GM18508 (cell line): ENCODE data around the gene APMAP.

Source experiments
- ATAC-seq: cut with Tn5 transposase; IDR thresholded peaks from one replicate; pipeline ENCODE4 v1.9.1; 2021; ENCODE audit warnings: moderate number of reproducible peaks; ENCODE audit not compliant: insufficient read depth, unreplicated experiment

Gene APMAP

DNA sequence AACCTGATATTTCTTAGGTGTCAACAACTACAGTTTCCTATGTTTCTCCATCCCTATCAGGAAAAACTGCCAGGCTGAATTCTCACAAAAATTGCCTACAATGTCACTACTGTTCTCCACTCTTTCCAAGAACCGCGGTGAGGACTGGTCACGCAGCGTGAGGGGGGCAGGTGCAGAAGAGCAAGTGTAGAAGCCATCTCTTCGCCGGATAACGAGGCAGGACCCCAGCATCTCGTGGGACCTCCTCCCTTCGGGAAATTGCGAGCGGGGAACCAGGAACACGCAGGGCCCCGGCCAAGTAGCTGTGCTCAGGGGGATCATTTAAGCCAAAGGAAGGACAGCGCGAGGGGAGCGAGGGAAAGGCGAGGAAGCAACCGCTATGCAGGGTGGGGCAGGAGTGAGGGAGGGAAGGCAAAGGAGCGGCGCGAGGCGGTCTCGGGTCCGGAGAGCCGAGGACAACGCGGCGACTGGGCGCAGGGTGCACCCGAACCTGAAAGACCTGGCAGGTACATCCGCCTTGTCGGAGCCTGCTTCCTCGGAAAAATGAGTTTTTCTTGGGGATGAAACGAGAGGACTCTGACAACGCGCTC lies 559 bp downstream of the APMAP start:
- ATAC-seq, result no peak

DNA sequence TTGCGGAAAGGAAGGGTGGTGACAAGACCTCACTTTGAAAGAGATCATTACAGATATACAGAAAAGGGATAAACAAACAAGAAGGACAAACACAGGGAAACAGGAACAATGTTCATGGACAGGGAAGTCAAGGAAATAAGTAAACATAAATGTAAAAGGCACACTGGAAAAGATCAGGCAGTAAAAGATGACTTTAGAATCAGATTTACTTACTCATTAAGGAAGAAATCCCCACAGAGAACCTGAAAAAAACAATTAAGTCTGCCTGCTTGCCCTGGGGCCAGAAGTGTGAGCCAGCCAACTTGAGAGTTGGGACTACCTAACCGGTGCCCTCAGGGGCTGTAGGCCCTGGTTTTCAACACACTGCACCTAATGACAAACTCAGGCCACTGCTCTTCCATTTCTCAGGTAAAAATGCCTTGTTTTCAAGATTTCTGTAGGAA lies 1.7 kb downstream of the APMAP start:
- ATAC-seq, result no peak

DNA sequence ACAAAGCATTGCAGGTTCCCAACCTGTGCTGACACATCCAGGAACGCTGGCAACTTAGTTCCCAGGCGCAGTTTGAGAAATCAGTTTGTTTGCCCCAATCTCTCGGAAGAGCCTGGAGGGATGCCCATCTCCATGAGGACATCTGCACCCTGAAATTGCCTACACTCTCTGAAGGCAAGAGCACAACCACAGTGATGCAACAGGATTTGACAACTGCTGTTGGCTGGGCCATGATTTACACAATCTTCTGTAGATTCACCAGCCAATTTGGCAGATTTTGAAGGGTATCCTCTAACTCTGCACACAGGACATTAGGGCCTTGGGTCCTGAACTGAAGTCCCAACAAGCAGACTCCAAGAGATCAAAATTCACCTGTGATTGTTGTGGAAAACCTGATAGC lies 3.4 kb downstream of the APMAP start:
- ATAC-seq, result no peak

DNA sequence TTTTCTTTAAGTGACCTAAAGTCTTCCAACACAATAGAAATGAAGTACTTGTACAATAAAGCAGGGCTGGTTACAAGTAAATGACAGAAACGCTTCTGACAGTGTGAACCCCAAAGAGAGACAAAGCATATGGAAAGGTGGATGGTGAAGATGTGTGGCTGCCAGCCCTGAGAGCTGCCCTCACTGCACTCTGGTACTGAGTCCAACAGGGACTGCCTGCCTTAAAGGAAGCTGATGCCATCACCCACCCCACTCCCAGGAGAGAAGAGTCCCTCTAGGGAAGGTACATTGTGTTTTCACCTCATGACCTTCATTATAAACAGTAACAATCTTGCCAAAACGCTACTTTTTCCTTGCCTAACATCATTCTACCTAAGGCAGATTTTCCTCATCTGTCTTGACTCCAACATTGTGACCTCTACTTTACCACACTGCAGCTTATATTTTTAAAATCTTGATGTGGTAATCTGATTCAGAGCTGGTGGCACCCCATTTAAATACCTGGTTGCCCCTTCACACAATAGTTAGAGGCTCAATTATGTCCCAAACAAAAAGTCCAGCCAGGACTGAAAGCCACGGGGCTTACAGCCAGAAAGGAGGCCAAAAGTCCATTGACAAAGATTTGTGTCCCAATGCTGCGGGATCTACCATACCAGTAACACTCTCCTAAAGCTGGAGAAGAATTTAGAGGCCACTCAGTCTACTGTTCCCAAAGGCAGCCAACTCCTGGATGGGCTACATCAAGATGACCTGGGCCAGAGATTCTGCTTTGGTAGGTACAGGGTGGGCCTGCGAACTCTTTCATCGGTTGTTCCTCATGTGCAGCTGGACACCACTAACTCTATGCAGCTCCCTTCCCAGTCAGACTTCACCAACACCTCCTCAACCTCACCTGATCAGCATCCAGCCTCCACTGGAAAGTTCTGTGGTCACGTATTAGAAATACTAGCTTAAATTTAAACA lies 4.4 kb downstream of the APMAP start:
- ATAC-seq, result no peak

DNA sequence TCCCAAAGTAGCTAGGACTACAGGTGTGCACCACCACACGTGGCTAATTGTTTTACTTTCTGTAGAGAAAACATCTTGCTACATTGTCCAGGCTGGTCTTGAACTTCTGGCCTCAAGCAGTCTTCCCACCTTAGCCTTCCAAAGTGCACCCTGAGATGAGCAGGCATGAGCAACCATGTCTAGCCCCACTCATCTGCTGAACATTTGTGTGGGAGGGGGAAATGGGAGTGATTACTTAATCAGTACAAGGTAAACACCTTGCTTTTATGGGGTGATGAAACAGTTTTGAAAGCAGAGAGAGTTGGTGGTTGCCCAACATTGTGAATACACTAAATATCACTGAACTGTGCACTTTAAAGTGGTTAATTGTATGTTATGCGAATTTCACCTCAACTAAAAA lies 5.3 kb downstream of the APMAP start:
- ATAC-seq, result no peak

DNA sequence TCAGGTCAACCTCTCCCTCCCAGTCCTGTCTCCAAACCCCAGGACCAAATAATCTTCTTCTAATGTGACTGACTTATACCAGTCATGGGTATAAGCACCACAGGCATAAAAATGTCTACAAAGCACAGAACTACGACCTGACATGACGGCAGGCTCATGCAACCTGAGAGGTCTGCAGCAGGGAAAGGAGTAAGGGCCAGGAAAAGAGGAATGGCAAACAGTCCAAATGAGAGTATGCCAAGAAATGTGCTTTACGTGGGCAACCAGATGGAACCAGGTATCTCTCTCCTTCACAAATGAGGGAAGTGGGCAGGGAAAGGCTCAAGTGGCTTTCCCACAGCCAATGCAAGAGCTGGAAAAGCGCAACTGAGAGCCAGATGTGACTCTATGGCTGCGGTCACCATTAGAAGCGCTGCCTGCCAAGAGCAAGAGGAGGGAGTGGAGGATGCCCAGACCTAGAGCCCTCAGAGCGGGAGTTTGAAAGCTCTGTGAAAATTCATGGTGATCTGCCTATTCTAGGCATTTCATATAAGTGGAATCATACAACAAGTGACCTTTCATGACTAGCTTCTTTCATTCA lies 6.0 kb downstream of the APMAP start:
- ATAC-seq, result no peak

DNA sequence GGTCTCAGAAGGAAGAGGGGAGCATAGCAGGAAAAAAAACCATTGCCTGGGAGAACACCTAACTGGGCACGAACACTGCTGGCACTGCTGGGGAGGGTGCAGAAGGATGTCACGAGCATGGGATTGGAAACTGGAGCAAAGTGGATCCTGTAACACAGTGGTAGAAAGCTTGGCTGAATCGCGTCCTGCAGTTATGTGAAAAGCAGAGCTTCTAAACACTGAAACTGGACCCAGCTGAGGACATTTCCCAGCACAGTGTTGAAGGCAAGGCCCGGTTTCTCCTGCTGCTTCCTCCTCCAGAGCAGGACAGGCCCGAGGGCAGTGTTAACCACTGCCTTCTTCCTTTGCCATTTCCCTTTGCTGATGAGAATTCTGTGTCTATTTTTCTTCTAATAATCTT lies 6.7 kb downstream of the APMAP start:
- ATAC-seq, result no peak

DNA sequence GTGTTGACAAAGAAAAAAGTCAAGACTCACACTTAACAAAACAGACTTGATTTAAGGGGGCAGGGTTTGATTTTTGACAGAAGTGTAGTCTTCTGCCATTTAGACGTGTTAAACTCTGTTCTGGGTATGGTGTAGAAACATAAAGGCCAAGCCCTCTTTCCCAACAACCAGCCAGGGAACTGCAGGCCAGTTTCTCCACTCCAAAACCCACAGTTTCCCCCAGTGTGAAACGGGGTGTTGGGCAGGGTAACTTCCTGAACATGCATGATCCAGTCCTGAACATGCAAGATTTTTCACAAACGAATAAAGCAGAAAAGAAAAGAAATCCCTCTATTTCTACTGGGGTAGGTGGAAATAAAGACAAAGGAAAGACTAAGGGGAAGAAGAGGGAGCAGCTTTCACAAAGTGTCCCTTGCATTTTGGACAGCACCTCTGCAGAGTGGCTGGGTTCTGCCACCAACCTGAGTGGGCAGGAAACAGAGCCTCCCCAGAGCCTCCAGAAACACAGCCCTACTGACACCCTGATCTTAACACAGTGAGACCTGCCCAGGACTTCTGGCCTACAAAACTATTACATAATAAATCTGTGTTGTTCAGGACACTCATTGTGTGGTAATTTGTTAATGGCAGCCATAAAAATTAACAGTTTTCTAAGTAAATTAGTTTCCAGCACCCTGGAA lies 7.5 kb downstream of the APMAP start:
- ATAC-seq, result no peak

DNA sequence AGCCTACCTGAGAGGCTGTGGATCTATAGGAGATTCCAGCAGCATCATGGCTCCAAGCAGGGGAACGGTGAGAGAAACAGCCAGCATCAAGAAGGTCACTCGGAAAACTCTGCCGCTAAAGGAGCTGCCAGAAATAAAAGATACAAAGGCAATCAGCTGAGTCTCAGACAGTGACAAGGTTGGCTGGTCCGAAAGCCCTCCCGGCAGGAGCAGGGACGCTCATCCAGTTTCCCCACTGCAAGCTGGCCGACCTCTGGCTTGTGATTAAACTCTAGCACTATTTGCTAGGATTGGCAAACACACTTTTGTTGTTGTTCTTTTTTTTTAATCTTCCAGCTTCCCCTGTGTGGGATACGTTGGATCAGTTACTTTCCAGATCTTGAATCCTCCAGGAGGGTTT lies 8.7 kb downstream of the APMAP start:
- ATAC-seq, result no peak

DNA sequence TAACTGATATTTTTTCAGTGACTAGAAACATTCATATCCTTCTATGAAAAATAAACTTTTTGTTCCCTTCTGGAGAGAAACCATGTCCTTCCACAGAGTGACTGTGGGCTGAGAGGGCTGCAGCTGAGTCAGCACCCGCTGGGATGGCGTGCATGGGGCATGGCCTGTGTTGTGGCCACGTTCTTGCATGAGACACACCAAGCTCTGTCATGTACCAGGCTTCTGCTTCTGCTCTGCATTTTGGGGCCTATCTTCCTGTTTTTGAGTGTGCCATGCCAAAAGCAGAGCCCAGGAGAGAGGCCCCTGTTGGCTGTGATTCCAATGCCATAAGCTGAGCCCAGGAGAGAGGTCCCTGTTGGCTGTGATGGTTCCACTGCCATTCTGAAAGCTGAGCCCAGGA lies 10.8 kb downstream of the APMAP start:
- ATAC-seq, result no peak

DNA sequence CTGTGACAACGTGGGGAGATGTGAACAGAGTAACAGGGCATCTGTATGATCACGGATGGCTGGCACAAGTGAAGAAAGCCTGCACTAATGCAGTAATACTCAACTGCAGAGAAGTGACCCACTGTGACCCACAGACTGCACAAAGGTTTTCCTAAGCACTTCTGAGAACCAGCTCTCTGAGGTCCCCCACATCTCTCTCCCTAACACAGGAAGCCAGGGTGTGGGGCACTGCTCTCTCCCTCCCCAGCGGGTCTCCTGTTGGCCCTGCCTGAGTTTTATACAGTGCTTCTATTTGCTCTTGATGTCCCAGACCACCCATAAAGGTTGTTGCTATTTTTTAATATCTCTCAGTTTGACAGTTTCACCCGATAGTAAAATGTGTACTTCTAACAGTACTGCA lies 11.3 kb downstream of the APMAP start:
- ATAC-seq, result no peak

DNA sequence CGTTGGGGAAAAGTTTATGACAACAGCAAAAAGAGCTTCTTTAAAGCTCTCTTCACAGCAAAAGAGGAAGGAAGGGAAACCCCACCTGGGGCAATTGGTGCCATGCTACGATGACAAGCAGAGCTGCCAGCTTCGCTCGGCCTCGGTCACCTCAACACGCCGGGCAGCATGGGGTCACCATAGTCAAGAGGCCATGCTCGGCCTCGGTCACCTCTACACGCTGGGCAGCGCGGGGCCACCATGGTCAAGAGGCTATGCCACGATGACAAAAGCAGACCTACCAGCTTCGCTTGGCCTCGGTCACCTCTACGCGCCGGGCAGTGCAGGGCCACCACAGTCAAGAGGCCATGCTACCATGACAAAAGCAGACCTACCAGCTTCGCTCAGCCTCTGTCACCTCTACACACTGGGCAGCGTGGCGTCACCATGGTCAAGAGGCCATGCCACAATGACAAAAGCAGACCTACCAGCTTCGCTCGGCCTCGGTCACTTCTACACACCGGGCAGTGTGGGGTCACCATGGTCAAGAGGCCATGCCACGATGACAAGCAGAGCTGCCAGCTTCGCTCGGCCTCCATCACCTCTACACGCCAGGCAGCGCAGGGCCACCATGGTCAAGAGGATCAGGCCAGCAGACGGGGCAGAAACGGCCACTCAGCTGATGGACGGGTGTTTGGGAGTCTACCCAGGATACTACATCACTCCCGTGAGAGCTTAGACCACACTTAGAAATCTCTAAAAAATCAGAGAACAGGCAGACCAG lies 12.1 kb downstream of the APMAP start:
- ATAC-seq, result no peak

DNA sequence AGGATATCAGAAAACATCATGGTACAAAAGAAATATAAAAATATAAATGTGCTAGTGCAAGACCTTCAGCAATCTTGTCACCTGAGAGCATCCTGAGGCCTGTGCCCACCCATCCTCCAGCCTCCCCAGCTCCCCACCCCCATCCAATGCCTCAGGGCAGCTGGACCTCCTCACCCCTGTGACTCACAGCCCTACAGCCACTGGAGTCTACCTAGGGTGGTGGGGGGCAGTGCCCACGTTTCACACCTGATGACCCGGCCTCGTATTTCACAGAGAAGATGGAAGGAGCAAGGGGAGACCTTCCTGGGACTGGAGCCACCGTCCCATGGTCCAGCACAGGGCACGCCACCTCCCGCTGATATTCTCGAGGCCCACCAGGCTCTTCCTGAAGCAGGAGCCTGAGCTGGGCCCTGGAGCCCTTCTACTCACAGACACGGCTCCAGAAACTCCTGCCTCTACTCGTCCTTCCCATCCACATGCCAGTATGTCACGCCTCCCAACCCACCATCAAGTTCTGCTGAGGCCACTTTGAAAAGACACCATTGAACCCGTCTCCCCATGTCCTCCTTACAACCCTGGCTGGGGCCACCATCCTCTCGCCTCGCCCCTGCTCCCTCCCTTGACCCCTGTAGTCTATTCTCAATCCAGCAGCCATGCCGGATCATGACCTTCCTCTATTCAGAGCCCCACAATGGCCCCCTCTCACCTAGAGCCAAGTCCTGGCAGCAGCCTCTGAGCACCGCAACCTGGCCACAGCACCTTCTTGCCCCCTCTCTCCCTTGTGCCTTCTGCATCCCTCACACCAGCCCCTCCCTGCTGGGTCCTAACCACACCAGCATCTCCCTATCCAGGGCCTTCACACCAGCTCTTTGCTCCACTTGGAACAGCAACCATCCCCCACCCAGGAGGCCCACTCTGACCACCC lies 13.3 kb downstream of the APMAP start:
- no peak for ATAC-seq

DNA sequence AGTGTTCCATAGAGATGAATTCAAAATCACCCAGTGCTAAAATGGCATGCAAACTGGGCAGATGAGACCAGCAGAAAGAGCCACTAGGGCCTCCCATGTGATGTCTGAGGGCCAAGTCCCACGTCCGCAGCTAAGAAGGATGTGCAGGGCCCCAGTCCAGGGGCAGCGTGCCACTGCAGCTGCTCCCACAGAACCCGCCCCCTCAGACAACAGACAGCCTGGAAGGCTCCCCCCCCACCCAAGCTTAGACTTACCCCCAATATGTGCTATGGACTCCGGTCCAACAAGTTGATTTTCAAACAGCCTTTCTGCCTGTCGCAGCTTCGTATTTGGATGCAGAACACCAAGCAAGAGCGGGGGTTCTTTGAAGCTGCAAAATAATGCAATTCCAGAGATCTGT lies 14.0 kb downstream of the APMAP start:
- ATAC-seq, result no peak

DNA sequence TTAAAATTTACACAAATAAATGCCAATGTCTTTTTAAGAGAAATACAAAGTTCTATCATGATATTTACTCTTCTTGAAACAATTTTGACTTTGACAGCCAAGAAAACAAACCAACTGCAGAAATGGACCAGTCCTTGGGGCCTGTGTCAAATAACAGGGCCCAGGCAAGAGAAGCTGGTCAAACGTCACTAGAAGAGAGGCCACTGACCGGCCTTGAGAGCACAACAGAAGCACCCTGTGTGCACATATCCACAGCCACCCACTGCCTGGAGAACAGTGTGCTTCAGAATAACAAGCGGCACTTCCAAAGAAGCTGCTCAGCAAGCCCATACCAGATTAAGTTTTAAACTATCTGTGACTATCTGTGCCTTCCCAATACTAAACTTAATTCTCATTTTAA lies 14.8 kb downstream of the APMAP start:
- no peak for ATAC-seq

DNA sequence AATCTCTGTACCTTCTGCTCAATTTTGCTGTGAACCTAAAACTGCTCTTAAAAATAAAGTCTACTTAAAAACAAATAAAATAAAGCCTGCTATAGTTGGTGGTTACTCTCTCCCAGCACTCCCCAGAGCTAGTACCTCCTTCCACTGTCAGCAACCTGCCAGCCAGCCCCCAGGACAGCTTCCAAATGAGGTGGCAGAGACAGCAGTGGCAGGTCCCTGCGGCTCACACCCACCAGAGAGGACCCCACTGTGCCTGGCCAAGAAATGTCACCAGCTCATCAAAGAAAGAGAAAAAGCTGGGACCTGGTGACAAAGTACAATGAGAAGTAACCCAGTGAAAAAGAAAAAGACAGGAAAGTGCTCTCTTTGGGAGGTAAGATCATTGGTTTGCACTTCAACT lies 15.2 kb downstream of the APMAP start:
- ATAC-seq, result no peak

DNA sequence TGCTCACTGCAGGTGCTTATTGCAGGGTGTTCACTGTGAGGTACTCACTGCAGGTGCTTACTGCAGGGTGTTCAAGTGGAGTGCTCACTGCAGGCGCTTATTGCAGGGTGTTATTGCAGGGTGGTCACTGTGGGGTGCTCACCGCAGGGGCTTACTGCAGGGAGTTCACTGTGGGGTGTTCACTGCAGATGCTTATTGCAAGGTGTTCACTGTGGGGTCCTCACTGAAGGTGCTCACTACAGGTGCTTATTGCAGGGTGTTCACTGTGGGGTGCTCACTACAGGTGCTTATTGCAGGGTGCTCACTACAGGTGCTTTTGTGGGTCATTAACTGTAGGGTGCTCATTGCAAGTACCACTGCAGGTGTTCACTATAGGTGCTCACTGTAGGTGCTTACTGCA lies 20.2 kb downstream of the APMAP start:
- ATAC-seq, result no peak

DNA sequence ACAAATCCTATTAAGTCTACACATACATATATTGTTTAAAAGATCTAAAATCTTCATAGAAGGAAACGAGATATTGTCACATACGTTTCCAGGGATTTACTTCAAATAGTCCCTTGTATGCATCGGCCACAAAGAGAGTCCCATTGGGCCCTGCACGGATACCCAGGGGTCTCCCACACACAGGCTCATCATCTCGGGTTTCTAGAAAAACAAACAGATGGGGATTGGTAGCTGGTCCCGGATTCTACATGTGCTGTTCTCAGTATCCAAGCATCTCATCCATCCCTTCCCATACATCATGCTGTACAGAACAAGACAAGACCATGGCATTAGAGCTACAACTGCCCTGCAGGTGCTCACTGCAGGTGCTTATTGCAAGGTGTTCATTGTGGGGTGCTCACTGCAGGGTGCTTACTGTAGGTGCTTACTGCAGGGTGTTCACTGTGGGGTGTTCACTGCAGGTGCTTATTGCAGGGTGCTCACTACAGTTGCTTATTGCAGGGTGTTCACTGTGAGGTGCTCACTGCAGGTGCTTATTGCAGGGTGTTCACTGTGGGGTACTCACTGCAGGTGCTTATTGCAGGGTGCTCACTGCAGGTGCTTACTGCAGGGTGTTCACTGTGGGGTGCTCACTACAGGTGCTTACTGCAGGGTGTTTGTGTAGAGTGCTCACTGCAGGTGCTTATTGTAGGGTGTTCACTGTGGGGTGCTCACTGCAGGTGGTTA lies 21.0 kb downstream of the APMAP start:
- ATAC-seq, result no peak

DNA sequence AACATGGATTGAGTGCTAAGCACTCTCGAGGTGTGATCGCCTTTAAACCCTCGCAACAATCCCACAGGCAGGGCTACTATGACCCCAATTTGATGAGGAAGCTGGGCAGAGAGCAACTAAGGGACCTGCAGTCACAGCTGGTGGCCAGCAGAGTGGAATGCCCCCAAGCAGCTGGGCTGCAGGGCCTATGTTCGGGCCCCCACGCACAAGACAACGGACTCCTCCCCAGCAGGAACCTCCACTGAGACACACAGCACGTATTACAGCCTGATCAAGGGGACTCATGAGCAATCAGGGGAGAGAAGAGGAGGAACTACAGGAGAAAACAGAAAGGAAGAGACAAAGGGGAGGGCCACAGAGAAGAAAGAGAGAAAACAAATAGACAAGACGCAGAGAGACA lies 21.8 kb downstream of the APMAP start:
- no peak for ATAC-seq
